K562 (cell line): ENCODE measurements around the gene FAM50B. TPM values are rescaled to one million over a fixed set of nuclear protein-coding genes. Genes with fewer than 3 reads are reported as not detected.

Experiments used
- ATAC-seq: fragments of 200-7000 bp; cut with Tn5 transposase; 3 replicates; pipeline ENCODE4 v1.9.1; 2020; ENCODE audit warnings: moderate library complexity
- BruUV-seq: library from RNA; stranded (reverse); fragments of 400-500 nt; replicated peaks from 2 replicates; lab custom pipeline; 2021; lab: Mats Ljungman, UMichigan
- CTCF ChIA-PET: fragments of 300-600 bp; formaldehyde crosslinking; extraction: SDS; loops from one replicate; lab custom pipeline; 2021; ENCODE audit warnings: low intra/inter-chr PET ratio; lab: Yijun Ruan, JAX
- POLR2A ChIA-PET: fragments of 300-600, 350-650 bp; sonication (Branson Sonifier 250); formaldehyde crosslinking; extraction: SDS; loops from one replicate; lab custom pipeline; 2021; ENCODE audit warnings: antibody characterized with exemption, inconsistent platforms; lab: Yijun Ruan, JAX
- DNase-seq, 4 experiments: peaks; one replicate each; pipeline versions ENCODE4 v3.0.0 to v3.0.0-alpha.2; 2011 to 2018; ENCODE audit warnings: low spot score in 3 of 4, mixed read lengths in 3 of 4; ENCODE audit errors: extremely low read depth in 1 of 4
- FAIRE-seq: peaks from 2 replicates; lab custom pipeline; 2011; peaks lifted over from hg19 to GRCh38; lab: Jason Lieb, UNC
- H2AFZ ChIP-seq: 2 replicates; pipeline ENCODE4 v1.6.0; 2011; ENCODE audit warnings: low read depth, low read length, control low read depth, inconsistent platforms
- H3K27ac ChIP-seq: fragments of 200-600 bp; 3 replicates; pipeline ENCODE4 v1.8.0; 2011; ENCODE audit warnings: low read depth, mild to moderate bottlenecking, control low read depth, inconsistent platforms, low read length, moderate library complexity, mixed read lengths; ENCODE audit errors: extremely low read depth
- H3K27me3 ChIP-seq, 2 experiments: fragments of 300-600 bp in 1 of 2; 2 replicates in 1 of 2; 3 replicates in 1 of 2; pipeline versions ENCODE4 v1.6.0 to v1.8.0; 2011; ENCODE audit warnings: inconsistent platforms in 2 of 2, low read length in 2 of 2, mild to moderate bottlenecking in 1 of 2, mixed read lengths in 1 of 2, moderate library complexity in 1 of 2; ENCODE audit not compliant: control insufficient read depth in 2 of 2, insufficient read depth in 2 of 2
- H3K36me3 ChIP-seq: fragments of 300-600 bp; 3 replicates; pipeline ENCODE4 v1.8.0; 2011; ENCODE audit warnings: mild to moderate bottlenecking, low read length, inconsistent platforms; ENCODE audit not compliant: control insufficient read depth, insufficient read depth
- H3K4me1 ChIP-seq, 2 experiments: fragments of 200-600 bp in 1 of 2; replicated peaks in 1 of 2; 2 replicates in 1 of 2; 3 replicates in 1 of 2; pipeline versions ENCODE4 v1.5.1 to v1.8.0; 2011; ENCODE audit warnings: inconsistent platforms in 2 of 2, low read length in 2 of 2, mild to moderate bottlenecking in 1 of 2, mixed read lengths in 1 of 2, moderate library complexity in 1 of 2; ENCODE audit not compliant: control insufficient read depth in 2 of 2, insufficient read depth in 2 of 2
- H3K4me2 ChIP-seq: 2 replicates; pipeline ENCODE4 v1.6.1; 2011; ENCODE audit warnings: low read length, control low read depth, inconsistent platforms, mixed read lengths; ENCODE audit not compliant: insufficient read depth
- H3K4me3 ChIP-seq: fragments of 200-600 bp; sonication (generic), shearing (Covaris generic); 2 replicates; pipeline ENCODE4 v1.5.1; 2016; ENCODE audit warnings: control low read depth, inconsistent platforms
- H3K79me2 ChIP-seq: fragments of 200-600 bp; 3 replicates; pipeline ENCODE4 v1.8.0; 2011; ENCODE audit warnings: low read length, inconsistent platforms; ENCODE audit not compliant: control insufficient read depth, insufficient read depth
- H3K9ac ChIP-seq, 2 experiments: 2 replicates each; pipeline versions ENCODE4 v1.6.0 to v1.6.1; 2011; ENCODE audit warnings: low read depth in 2 of 2, low read length in 2 of 2, control low read depth in 1 of 2, inconsistent platforms in 1 of 2, mild to moderate bottlenecking in 1 of 2, mixed read lengths in 1 of 2; ENCODE audit not compliant: insufficient read depth in 1 of 2
- H3K9me1 ChIP-seq: one replicate; pipeline ENCODE4 v1.6.0; 2011; ENCODE audit warnings: inconsistent platforms, mild to moderate bottlenecking, low read length, moderate library complexity; ENCODE audit not compliant: control insufficient read depth, insufficient read depth
- H3K9me3 ChIP-seq: replicated peaks from 2 replicates; pipeline ENCODE4 v1.5.1; 2011; ENCODE audit warnings: low read depth, low read length, inconsistent platforms; ENCODE audit not compliant: control insufficient read depth, insufficient read depth
- H4K20me1 ChIP-seq: replicated peaks from 2 replicates; pipeline ENCODE4 v1.6.1; 2011; ENCODE audit warnings: low read length, inconsistent platforms, mixed read lengths; ENCODE audit not compliant: control insufficient read depth, insufficient read depth
- CBX3 ChIP-seq, 2 experiments: IDR thresholded peaks; 1 replicate in 1 of 2; 2 replicates in 1 of 2; pipeline ENCODE4 v1.6.1; 2012; ENCODE audit warnings: inconsistent platforms in 2 of 2, low read length in 2 of 2, borderline replicate concordance in 1 of 2, control low read depth in 1 of 2
- CBX8 ChIP-seq: fragments of 200-600 bp; sonication (generic); IDR thresholded peaks from 2 replicates; pipeline ENCODE4 v1.6.1; 2012; ENCODE audit warnings: borderline replicate concordance, mixed run types, low read depth, mild to moderate bottlenecking, moderate library complexity, mixed read lengths, low read length, control low read depth, inconsistent platforms; ENCODE audit not compliant: poor library complexity, severe bottlenecking; ENCODE audit errors: extremely low read depth
- DACH1 ChIP-seq: fragments of 450-650 bp; IDR thresholded peaks from 2 replicates; pipeline ENCODE4 v1.6.1; 2018; ENCODE audit not compliant: partially characterized antibody
- FOXJ3 ChIP-seq: sonication (generic); formaldehyde crosslinking; IDR thresholded peaks from 2 replicates; pipeline ENCODE4 v1.4.0; 2020; ENCODE audit warnings: mild to moderate bottlenecking, missing genetic modification reagents
- MED1 ChIP-seq: sonication (generic); formaldehyde crosslinking; IDR thresholded peaks from 2 replicates; pipeline ENCODE4 v1.8.1; 2023; ENCODE audit warnings: missing genetic modification reagents, borderline replicate concordance
- NCOR1 ChIP-seq: fragments of 450-650 bp; IDR thresholded peaks from 2 replicates; pipeline ENCODE4 v1.6.1; 2016; ENCODE audit warnings: mild to moderate bottlenecking, moderate library complexity
- RHOXF2B ChIP-seq: fragments of 250-450 bp; sonication (Bioruptor Pico); conservative IDR thresholded peaks from 2 replicates; pipeline ENCODE4 v1.5.1; 2021
- SRSF1 ChIP-seq: fragments of 200-400 bp; formaldehyde crosslinking; IDR thresholded peaks from 2 replicates; pipeline ENCODE4 v1.6.1; 2017; ENCODE audit warnings: mild to moderate bottlenecking, low read depth, low read length, moderate library complexity
- TEAD1 ChIP-seq, 2 experiments: fragments of 450-650 bp in 1 of 2; sonication (generic) in 1 of 2; formaldehyde crosslinking; IDR thresholded peaks; 2 replicates each; pipeline versions ENCODE4 v1.4.0 to v1.8.0; 2020 to 2022; ENCODE audit warnings: mild to moderate bottlenecking in 2 of 2, missing genetic modification reagents in 1 of 2
- ZNF121 ChIP-seq: sonication (generic); formaldehyde crosslinking; conservative IDR thresholded peaks from 2 replicates; pipeline ENCODE4 v1.8.0; 2022; ENCODE audit warnings: missing genetic modification reagents
- ZNF133 ChIP-seq: fragments of 250-450 bp; sonication (Bioruptor Pico); IDR thresholded peaks from 2 replicates; pipeline ENCODE4 v1.4.0; 2020; ENCODE audit warnings: mild to moderate bottlenecking
- WGBS: fragments of 100-300 bp; shearing (Covaris generic); methylation state at CpG from one replicate; pipeline ENCODE4 v1.1.6; 2016; ENCODE audit warnings: low coverage, mixed read lengths; ENCODE audit not compliant: insufficient coverage; ENCODE audit errors: missing lambda C conversion rate; 5-methylcytosine and 5-hydroxymethylcytosine counted together
- in situ Hi-C: fragments of 300-500 bp; cut with MboI; formaldehyde crosslinking; loops from 4 replicates; pipeline ENCODE4 v1.15.0; 2018; ENCODE audit warnings: inconsistent platforms, mixed read lengths
- intact Hi-C: fragments of 100-400 bp; cut with micrococcal nuclease; formaldehyde crosslinking; loops from 2 replicates; pipeline ENCODE4 v1.14.2; 2022
- polyA plus RNA-seq, 8 experiments: library from polyadenylated mRNA; depleted of rRNA in 4 of 8; stranded (reverse) in 5 of 8; unstranded in 3 of 8; fragments of >200 nt; fragmentation: Nextera tagmentation in 2 of 8; fragmentation: Illumina TruSeq in 1 of 8; extraction: Ambion mirVana in 2 of 8; extraction: Trizol in 1 of 8; gene quantifications; 2 replicates each; pipeline versions ENCODE4 v1.2.1 to v1.2.3, GENCODE V29; 2011 to 2014; ENCODE audit warnings: inconsistent platforms in 1 of 8, missing spikeins in 1 of 8
- total RNA-seq, 7 experiments: library from RNA; depleted of rRNA in 6 of 7; stranded (reverse); fragments of >200 nt in 6 of 7; fragmentation: Illumina TruSeq in 2 of 7; extraction: Trizol in 2 of 7; gene quantifications; 2 replicates each; pipeline versions ENCODE4 v1.2.1 to v1.2.3, GENCODE V29; 2011 to 2021; ENCODE audit warnings: low replicate concordance in 1 of 7
- TF ChIP-seq, protein P1 (sequence below): sonication (generic); formaldehyde crosslinking; IDR thresholded peaks from 2 replicates; pipeline ENCODE4 v1.8.1; 2023; ENCODE audit warnings: mild to moderate bottlenecking, missing genetic modification reagents
- TF ChIP-seq, protein P2 (sequence below), 2 experiments: fragments of 450-650 bp in 1 of 2; sonication (generic) in 1 of 2; formaldehyde crosslinking; conservative IDR thresholded peaks; 2 replicates each; pipeline versions ENCODE4 v1.4.0 to v1.8.1; 2020 to 2022; ENCODE audit warnings: mild to moderate bottlenecking in 1 of 2, missing genetic modification reagents in 1 of 2

The FAM50B gene
- total and polyA plus RNA-seq, 9 of the 15 experiments (the other 6 are each of a cell fraction or from before 2014, with no cell fraction given), result 0.09 to 0.16 (median 0.13) TPM; not detected in 6

DNA sequence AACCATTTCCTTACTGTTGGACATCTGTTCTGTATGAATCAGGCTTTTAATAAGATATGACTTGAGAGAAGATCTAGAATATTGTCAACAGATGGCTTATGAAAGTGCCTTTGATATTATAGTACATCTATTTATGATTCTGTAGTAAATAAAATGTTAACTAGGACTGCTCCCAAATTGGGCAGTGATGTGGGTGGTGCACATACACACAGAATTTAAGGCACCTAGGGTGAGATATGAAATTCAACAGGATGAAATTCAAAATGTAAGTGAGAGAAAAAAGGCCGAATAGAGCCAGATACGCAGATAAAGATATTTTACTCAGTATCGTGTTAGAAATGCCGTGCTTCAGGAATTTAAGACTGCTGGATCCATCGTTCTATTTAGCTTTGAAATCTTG, 26.3 kb downstream of the FAM50B start (continued):
- no peak for TF ChIP-seq SRSF1

DNA sequence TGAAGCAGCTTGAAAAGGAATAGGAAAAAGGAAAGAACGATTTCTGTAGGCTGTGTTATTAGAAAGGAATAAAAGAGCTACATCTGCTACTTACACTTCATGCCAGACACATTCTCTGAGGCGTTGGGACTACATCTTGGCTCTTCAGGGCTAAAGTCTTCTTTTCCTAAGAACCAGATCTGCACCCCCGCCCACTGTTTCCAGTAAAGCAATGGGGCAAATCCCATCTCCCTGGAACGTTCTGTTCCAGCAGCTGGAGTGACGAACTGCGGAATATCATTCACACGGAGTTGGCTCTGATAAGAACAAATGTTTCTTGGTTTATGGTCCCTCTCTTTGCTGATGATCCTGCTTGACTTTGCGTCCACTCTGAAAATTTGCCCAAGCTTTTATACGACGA, 26.9 kb downstream of the FAM50B start:
- Histone ChIP-seq H3K36me3 (no peaks in the 10 kb centered on the region), H3K27me3 (peaks cover 56 to 59% of the 10 kb centered on the region in 2 experiments), H3K79me2 (no peaks in the 10 kb centered on the region)
- FAIRE-seq (no peak), DNase-seq (no peak)
- WGBS, result under 1% methylated on average over 10 of the region's 10 CpGs
- in situ Hi-C loops, result no loop called here
- POLR2A ChIA-PET, result interaction anchor here (0.7 kb wide), 1 partner anchor 8 kb away, joined by 3 read pairs; no protein-coding TSS in a partner anchor
- TF ChIP-seq TEAD1 (CRISPR knock-in tag; IDR thresholded peaks at IDR 0.05), result no peak
- TF ChIP-seq, all 486 proteins: peak for 0
- H3K9ac ChIP-seq, result no peak overlapping the region
- no peaks in the 10 kb centered on the region for H3K4me1 ChIP-seq
- no peaks in the 10 kb centered on the region for H3K9me1 ChIP-seq
- H3K4me3 ChIP-seq, result no peak overlapping the region
- H4K20me1 ChIP-seq, result no peaks in the 10 kb centered on the region
- ATAC-seq, result no peak
- intact Hi-C loops, result no loop called here
- no peaks in the 10 kb centered on the region for H3K9me3 ChIP-seq
- no TSS peak for BruUV-seq
- H3K4me2 ChIP-seq, result no peak overlapping the region
- H3K27ac ChIP-seq, result no peak overlapping the region
- no peak overlapping the region for H2AFZ ChIP-seq
- CTCF ChIA-PET, result no interaction called here

DNA sequence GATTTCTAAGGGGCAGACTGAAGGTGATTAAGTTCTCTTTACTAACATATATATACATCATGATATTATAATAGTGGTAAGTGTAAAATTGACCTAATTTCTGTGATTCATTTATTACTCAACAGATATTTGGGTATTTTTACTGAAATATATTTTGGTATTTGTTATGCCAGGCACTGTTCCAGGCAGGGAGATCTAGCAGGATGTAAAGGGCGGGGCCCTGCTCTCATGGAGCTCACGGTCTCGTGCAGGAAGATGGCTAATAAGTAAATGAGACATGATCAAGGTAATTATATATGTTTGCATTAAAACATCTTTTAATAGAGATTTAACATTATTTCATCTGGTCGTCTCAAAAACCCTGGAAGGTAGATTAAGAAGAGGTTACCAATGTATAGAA, 27.7 kb downstream of the FAM50B start:
- no peaks in the 10 kb centered on the region for H4K20me1 ChIP-seq
- no peak overlapping the region for H3K4me2 ChIP-seq
- in situ Hi-C loops, result no loop called here
- WGBS, result 0% methylated on average over 4 of the region's 4 CpGs
- no peak overlapping the region for H3K4me3 ChIP-seq
- H3K27me3 ChIP-seq, result peaks cover 57 to 60% of the 10 kb centered on the region in 2 experiments
- no peak overlapping the region for H2AFZ ChIP-seq
- no peaks in the 10 kb centered on the region for H3K79me2 ChIP-seq
- intact Hi-C loops, result no loop called here
- H3K9ac ChIP-seq, result no peak overlapping the region
- ChIA-PET CTCF (no interaction called here), POLR2A (no interaction called here)
- no TSS peak for BruUV-seq
- H3K4me1 ChIP-seq, result no peaks in the 10 kb centered on the region
- H3K27ac ChIP-seq, result no peak overlapping the region
- no peaks in the 10 kb centered on the region for H3K9me3 ChIP-seq
- ATAC-seq (no peak), DNase-seq (no peak), FAIRE-seq (no peak)
- H3K9me1 ChIP-seq, result no peaks in the 10 kb centered on the region
- H3K36me3 ChIP-seq, result no peaks in the 10 kb centered on the region
- TF ChIP-seq CBX3 (IDR thresholded peaks at IDR 0.05; ENCODE audit: borderline replicate concordance in 1 of 2, low read length in 2 of 2) (no peak), NCOR1 (no peak), ZNF133 (CRISPR knock-in tag) (no peak), DACH1 (no peak), ZNF121 (no peak), CBX8 (no peak), MED1 (no peak), FOXJ3 (no peak), RHOXF2B (CRISPR knock-in tag) (no peak)
- TF ChIP-seq, protein P1, sequence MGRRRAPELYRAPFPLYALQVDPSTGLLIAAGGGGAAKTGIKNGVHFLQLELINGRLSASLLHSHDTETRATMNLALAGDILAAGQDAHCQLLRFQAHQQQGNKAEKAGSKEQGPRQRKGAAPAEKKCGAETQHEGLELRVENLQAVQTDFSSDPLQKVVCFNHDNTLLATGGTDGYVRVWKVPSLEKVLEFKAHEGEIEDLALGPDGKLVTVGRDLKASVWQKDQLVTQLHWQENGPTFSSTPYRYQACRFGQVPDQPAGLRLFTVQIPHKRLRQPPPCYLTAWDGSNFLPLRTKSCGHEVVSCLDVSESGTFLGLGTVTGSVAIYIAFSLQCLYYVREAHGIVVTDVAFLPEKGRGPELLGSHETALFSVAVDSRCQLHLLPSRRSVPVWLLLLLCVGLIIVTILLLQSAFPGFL, result no peak
- TF ChIP-seq, protein P2, sequence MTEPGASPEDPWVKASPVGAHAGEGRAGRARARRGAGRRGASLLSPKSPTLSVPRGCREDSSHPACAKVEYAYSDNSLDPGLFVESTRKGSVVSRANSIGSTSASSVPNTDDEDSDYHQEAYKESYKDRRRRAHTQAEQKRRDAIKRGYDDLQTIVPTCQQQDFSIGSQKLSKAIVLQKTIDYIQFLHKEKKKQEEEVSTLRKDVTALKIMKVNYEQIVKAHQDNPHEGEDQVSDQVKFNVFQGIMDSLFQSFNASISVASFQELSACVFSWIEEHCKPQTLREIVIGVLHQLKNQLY (CRISPR knock-in tag; conservative IDR thresholded peaks at IDR 0.05), result no peak
